ENCODE measurements around the gene GNAO1.

The GNAO1 gene

DNA sequence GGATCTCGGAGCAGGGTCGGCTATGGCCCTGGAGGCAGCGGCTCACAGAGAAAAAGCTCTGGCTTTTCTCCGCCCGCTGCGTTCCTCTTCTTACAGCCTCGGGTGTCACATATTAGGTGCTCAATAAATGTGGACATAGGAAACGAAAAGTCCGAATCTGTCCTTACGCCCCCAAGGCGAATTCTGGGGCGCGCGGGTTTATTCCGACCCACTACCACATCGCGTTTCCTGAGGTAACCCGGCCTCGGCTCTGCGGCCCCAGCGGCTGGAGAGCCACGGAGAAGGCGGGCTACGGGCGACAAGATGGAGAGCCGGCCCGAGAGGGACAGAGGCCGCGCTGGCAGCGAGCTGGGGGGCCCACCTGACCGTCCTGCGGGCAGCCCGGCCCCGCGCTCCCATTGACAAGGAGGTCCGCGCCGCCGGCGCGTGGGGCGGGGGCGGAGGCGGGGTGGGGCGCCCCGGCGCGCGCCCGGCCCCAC lies 573 bp upstream of the GNAO1 start:
- Histone ChIP-seq H2AFZ (ENCODE audit: low read length) (peak overlapping the region; percentile 93), H3K4ac (ENCODE audit: low read length) (no peak overlapping the region), H2BK120ac (ENCODE audit: low read depth, low read length) (peak overlapping the region; percentile 61), H4K91ac (ENCODE audit: low read depth, low read length, poor library complexity) (no peak overlapping the region), H4K8ac (ENCODE audit: low read depth, low read length) (peak overlapping the region; percentile 43), H3K27me3 (ENCODE audit: control insufficient read depth in 3 of 3, insufficient read depth in 3 of 3, low read depth in 1 of 3, low read length in 3 of 3) (peaks cover 12 to 75% (median 45%) of the 10 kb centered on the region in 3 experiments), H3K9me3 (replicated peaks in 1 of 2; ENCODE audit: control insufficient read depth in 2 of 2, insufficient read depth in 1 of 2, low read depth in 1 of 2, low read length in 2 of 2) (no peaks in the 10 kb centered on the region), H3K27ac (replicated peaks; ENCODE audit: low read length) (no peak overlapping the region), H2AK5ac (ENCODE audit: low read depth, low read length) (no peak overlapping the region), H3K18ac (ENCODE audit: low read length) (peak overlapping the region; percentile 85), H2BK12ac (ENCODE audit: low read length) (no peak overlapping the region), H3K79me1 (ENCODE audit: low read depth, low read length) (no peaks in the 10 kb centered on the region), H3K4me2 (ENCODE audit: insufficient read depth, low read length, poor library complexity, severe bottlenecking) (peak overlapping the region; percentile 78), H3K4me1 (ENCODE audit: control insufficient read depth in 2 of 2, insufficient read depth in 1 of 2, low read depth in 1 of 2, low read length in 2 of 2) (peaks cover 0 to 6% of the 10 kb centered on the region in 2 donors), H3K23ac (ENCODE audit: low read depth, low read length, poor library complexity) (no peak overlapping the region), H3K9ac (ENCODE audit: low read depth, low read length, poor library complexity) (peak overlapping the region; percentile 77), H3K4me3 (ENCODE audit: low read length in 2 of 2) (peak overlapping the region; percentile 49 to 83), H3K14ac (ENCODE audit: low read length) (peak overlapping the region; percentile 71), H3K36me3 (replicated peaks in 1 of 2; ENCODE audit: control insufficient read depth in 2 of 2, insufficient read depth in 2 of 2, low read length in 2 of 2) (no peaks in the 10 kb centered on the region), H2BK15ac (ENCODE audit: low read length) (peak overlapping the region; percentile 49), H2BK5ac (ENCODE audit: low read length) (no peak overlapping the region)
- WGBS, 2 donors (ENCODE audit: extremely low coverage in 2 of 2, insufficient read length in 2 of 2, insufficient replicate concordance in 1 of 2), result no CpG with 5 or more reads among the region's 50 CpGs
- peak; percentile 43 for DNase-seq (ENCODE audit: low spot score)

DNA sequence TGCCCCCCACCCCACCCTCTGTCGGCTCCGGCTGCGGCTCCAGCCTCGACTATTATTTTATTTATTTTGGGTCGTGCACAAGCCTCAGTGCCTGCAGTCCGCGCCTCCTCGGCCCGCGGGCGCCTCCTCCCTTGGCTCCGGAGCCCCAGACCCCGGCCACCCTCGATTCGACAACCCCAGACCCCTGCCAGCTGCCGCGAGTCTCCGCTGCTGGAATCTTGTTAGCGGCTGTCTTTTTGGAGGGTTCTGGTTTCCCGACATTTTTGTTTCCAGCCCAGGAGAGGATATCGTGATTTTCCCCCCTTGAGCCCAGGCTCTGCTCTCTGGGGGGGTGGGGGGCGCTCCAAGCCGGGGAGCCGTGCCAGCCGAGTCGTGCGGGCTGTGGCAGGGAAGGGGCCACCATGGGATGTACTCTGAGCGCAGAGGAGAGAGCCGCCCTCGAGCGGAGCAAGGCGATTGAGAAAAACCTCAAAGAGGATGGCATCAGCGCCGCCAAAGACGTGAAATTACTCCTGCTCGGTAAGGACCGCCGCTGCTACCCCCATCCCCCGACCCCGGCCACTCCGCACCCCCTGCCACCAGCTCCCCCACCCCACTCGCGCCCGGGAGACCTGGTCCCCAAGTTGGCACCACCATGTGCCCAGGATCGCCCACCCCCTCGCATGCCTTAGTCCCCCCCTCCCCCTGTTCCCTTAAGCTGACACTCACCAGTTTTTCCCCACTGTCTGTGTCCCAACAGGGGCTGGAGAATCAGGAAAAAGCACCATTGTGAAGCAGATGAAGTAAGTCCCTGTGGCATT lies 746 bp downstream of the GNAO1 start:
- Histone ChIP-seq H3K4me1 (ENCODE audit: control insufficient read depth in 2 of 2, insufficient read depth in 1 of 2, low read depth in 1 of 2, low read length in 2 of 2) (peaks cover 0 to 6% of the 10 kb centered on the region in 2 donors), H2BK15ac (ENCODE audit: low read length) (peak overlapping the region; percentile 67), H2BK12ac (ENCODE audit: low read length) (no peak overlapping the region), H3K18ac (ENCODE audit: low read length) (peak overlapping the region; percentile 13), H3K4ac (ENCODE audit: low read length) (no peak overlapping the region), H3K9me3 (replicated peaks in 1 of 2; ENCODE audit: control insufficient read depth in 2 of 2, insufficient read depth in 1 of 2, low read depth in 1 of 2, low read length in 2 of 2) (no peaks in the 10 kb centered on the region), H3K14ac (ENCODE audit: low read length) (no peak overlapping the region), H2AFZ (ENCODE audit: low read length) (peak overlapping the region; percentile 97), H3K4me3 (ENCODE audit: low read length in 2 of 2) (peak overlapping the region in 1 of 2 donors; percentile 83), H3K4me2 (ENCODE audit: insufficient read depth, low read length, poor library complexity, severe bottlenecking) (peak overlapping the region; percentile 78), H3K9ac (ENCODE audit: low read depth, low read length, poor library complexity) (no peak overlapping the region), H3K23ac (ENCODE audit: low read depth, low read length, poor library complexity) (no peak overlapping the region), H2BK5ac (ENCODE audit: low read length) (no peak overlapping the region), H2AK5ac (ENCODE audit: low read depth, low read length) (no peak overlapping the region), H3K27ac (replicated peaks; ENCODE audit: low read length) (no peak overlapping the region), H3K36me3 (replicated peaks in 1 of 2; ENCODE audit: control insufficient read depth in 2 of 2, insufficient read depth in 2 of 2, low read length in 2 of 2) (no peaks in the 10 kb centered on the region), H3K79me1 (ENCODE audit: low read depth, low read length) (no peaks in the 10 kb centered on the region), H4K8ac (ENCODE audit: low read depth, low read length) (no peak overlapping the region), H3K27me3 (ENCODE audit: control insufficient read depth in 3 of 3, insufficient read depth in 3 of 3, low read depth in 1 of 3, low read length in 3 of 3) (peaks cover 12 to 66% (median 45%) of the 10 kb centered on the region in 3 experiments), H4K91ac (ENCODE audit: low read depth, low read length, poor library complexity) (no peak overlapping the region), H2BK120ac (ENCODE audit: low read depth, low read length) (no peak overlapping the region)
- no peak for DNase-seq (ENCODE audit: low spot score)
- no CpG with 5 or more reads among the region's 46 CpGs for WGBS, 2 donors (ENCODE audit: extremely low coverage in 2 of 2, insufficient read length in 2 of 2, insufficient replicate concordance in 1 of 2)

- H3K36me3 ChIP-seq (replicated peaks in 1 of 2; ENCODE audit: control insufficient read depth in 2 of 2, insufficient read depth in 2 of 2, low read length in 2 of 2), result no peaks in the 10 kb centered on the region
- no peaks in the 10 kb centered on the region for H3K79me1 ChIP-seq (ENCODE audit: low read depth, low read length)
- H2AK5ac ChIP-seq (ENCODE audit: low read depth, low read length), result no peak overlapping the region
- no peak overlapping the region for H3K18ac ChIP-seq (ENCODE audit: low read length)
- no peak for DNase-seq (ENCODE audit: low spot score)
- no peak overlapping the region for H3K27ac ChIP-seq (replicated peaks; ENCODE audit: low read length)
- H3K9ac ChIP-seq (ENCODE audit: low read depth, low read length, poor library complexity), result no peak overlapping the region
- no peak overlapping the region for H3K14ac ChIP-seq (ENCODE audit: low read length)
- H2BK120ac ChIP-seq (ENCODE audit: low read depth, low read length), result no peak overlapping the region
- H4K91ac ChIP-seq (ENCODE audit: low read depth, low read length, poor library complexity), result no peak overlapping the region
- no peak overlapping the region for H2BK12ac ChIP-seq (ENCODE audit: low read length)
- no peak overlapping the region for H3K4me2 ChIP-seq (ENCODE audit: insufficient read depth, low read length, poor library complexity, severe bottlenecking)
- H3K27me3 ChIP-seq (ENCODE audit: control insufficient read depth in 3 of 3, insufficient read depth in 3 of 3, low read depth in 1 of 3, low read length in 3 of 3), result peaks cover 12 to 66% (median 45%) of the 10 kb centered on the region in 3 experiments
- peaks cover 0 to 6% of the 10 kb centered on the region in 2 donors for H3K4me1 ChIP-seq (ENCODE audit: control insufficient read depth in 2 of 2, insufficient read depth in 1 of 2, low read depth in 1 of 2, low read length in 2 of 2)
- H2AFZ ChIP-seq (ENCODE audit: low read length), result no peak overlapping the region
- no peak overlapping the region for H3K4me3 ChIP-seq (ENCODE audit: low read length in 2 of 2)
- no CpG with 5 or more reads among the region's 6 CpGs for WGBS, 2 donors (ENCODE audit: extremely low coverage in 2 of 2, insufficient read length in 2 of 2, insufficient replicate concordance in 1 of 2)
- H3K9me3 ChIP-seq (replicated peaks in 1 of 2; ENCODE audit: control insufficient read depth in 2 of 2, insufficient read depth in 1 of 2, low read depth in 1 of 2, low read length in 2 of 2), result no peaks in the 10 kb centered on the region
- no peak overlapping the region for H2BK5ac ChIP-seq (ENCODE audit: low read length)
- no peak overlapping the region for H2BK15ac ChIP-seq (ENCODE audit: low read length)
- H3K4ac ChIP-seq (ENCODE audit: low read length), result no peak overlapping the region
- no peak overlapping the region for H3K23ac ChIP-seq (ENCODE audit: low read depth, low read length, poor library complexity)
- no peak overlapping the region for H4K8ac ChIP-seq (ENCODE audit: low read depth, low read length)
These were observed 1.3 kb downstream of the GNAO1 start for GRCh38 chr16:56192635-56192945.
